CD14-positive monocyte (primary cell): ENCODE data around the gene SNX1. TPM values are rescaled to one million over a fixed set of nuclear protein-coding genes. Genes with fewer than 3 reads are reported as not detected.

Experiments used
- DNase-seq, 3 donors: peaks; one replicate each; pipeline ENCODE4 v3.0.0-alpha.2; 2011 to 2022
- H2AFZ ChIP-seq: 2 replicates; pipeline ENCODE4 v1.6.0; 2012; ENCODE audit warnings: mild to moderate bottlenecking, low read depth, low read length, inconsistent platforms; ENCODE audit not compliant: insufficient read depth, poor library complexity, severe bottlenecking
- H3K27ac ChIP-seq, 2 donors: 1 replicate in 1 of 2; 2 replicates in 1 of 2; pipeline ENCODE4 v1.5.1; 2012 to 2013; ENCODE audit warnings: low read length in 2 of 2, control low read depth in 1 of 2, inconsistent platforms in 1 of 2, low read depth in 1 of 2, mild to moderate bottlenecking in 1 of 2
- H3K27me3 ChIP-seq, 2 donors: one replicate each; pipeline versions ENCODE4 v1.6.0 to v1.6.1; 2011 to 2013; ENCODE audit warnings: low read length in 2 of 2; ENCODE audit not compliant: control insufficient read depth in 2 of 2, insufficient read depth in 2 of 2
- H3K36me3 ChIP-seq, 2 donors: replicated peaks in 1 of 2; 1 replicate in 1 of 2; 2 replicates in 1 of 2; pipeline versions ENCODE4 v1.5.1 to v1.6.1; 2012 to 2013; ENCODE audit warnings: low read length in 2 of 2, control low read depth in 1 of 2, inconsistent platforms in 1 of 2, mild to moderate bottlenecking in 1 of 2; ENCODE audit not compliant: insufficient read depth in 2 of 2, control insufficient read depth in 1 of 2
- H3K4me1 ChIP-seq, 2 donors: 1 replicate in 1 of 2; 2 replicates in 1 of 2; pipeline versions ENCODE4 v1.5.1 to v1.6.1; 2012 to 2013; ENCODE audit warnings: low read length in 2 of 2, control low read depth in 1 of 2, inconsistent platforms in 1 of 2, mild to moderate bottlenecking in 1 of 2, moderate library complexity in 1 of 2; ENCODE audit not compliant: insufficient read depth in 2 of 2, control insufficient read depth in 1 of 2
- H3K4me2 ChIP-seq: replicated peaks from 2 replicates; pipeline ENCODE3; 2012; ENCODE audit warnings: low read length, moderate library complexity, mild to moderate bottlenecking; ENCODE audit not compliant: poor library complexity, severe bottlenecking; ENCODE audit errors: extremely low read depth
- H3K4me3 ChIP-seq, 3 experiments: fragments of 200-600 bp in 1 of 3; sonication (generic) in 1 of 3; replicated peaks in 1 of 3; 1 replicate in 2 of 3; 2 replicates in 1 of 3; pipeline ENCODE4 v1.5.1; 2011 to 2013; ENCODE audit warnings: low read length in 3 of 3, mild to moderate bottlenecking in 3 of 3, control low read depth in 2 of 3, low read depth in 2 of 3, inconsistent platforms in 1 of 3, moderate library complexity in 1 of 3
- H3K79me2 ChIP-seq: 2 replicates; pipeline ENCODE4 v1.6.0; 2012; ENCODE audit warnings: mild to moderate bottlenecking, control low read depth, inconsistent platforms, low read length, moderate library complexity; ENCODE audit not compliant: insufficient read depth
- H3K9ac ChIP-seq: 2 replicates; pipeline ENCODE4 v1.6.0; 2017; ENCODE audit warnings: low read length, mild to moderate bottlenecking; ENCODE audit not compliant: insufficient read depth, poor library complexity, severe bottlenecking
- H3K9me3 ChIP-seq, 2 donors: replicated peaks in 1 of 2; 1 replicate in 1 of 2; 2 replicates in 1 of 2; pipeline versions ENCODE4 v1.5.1 to v1.6.1; 2012 to 2013; ENCODE audit warnings: low read length in 2 of 2, control low read depth in 1 of 2; ENCODE audit not compliant: control insufficient read depth in 1 of 2, insufficient read depth in 1 of 2
- H4K20me1 ChIP-seq: 2 replicates; pipeline ENCODE4 v1.6.0; 2012; ENCODE audit warnings: mild to moderate bottlenecking, low read length, control low read depth, moderate library complexity; ENCODE audit not compliant: insufficient read depth
- H3K27ac Mint-ChIP-seq, 7 donors: one replicate each; pipeline ENCODE4 v1.8.0; 2020; ENCODE audit warnings: mild to moderate bottlenecking in 7 of 7, mixed read lengths in 7 of 7, moderate library complexity in 6 of 7, inconsistent platforms in 2 of 7
- H3K27me3 Mint-ChIP-seq, 3 donors: one replicate each; pipeline ENCODE4 v1.8.0; 2021 to 2022; ENCODE audit warnings: low read depth in 3 of 3, mild to moderate bottlenecking in 3 of 3, mixed read lengths in 3 of 3, moderate library complexity in 3 of 3, inconsistent platforms in 1 of 3
- H3K36me3 Mint-ChIP-seq, 2 donors: one replicate each; pipeline ENCODE4 v1.8.0; 2020; ENCODE audit warnings: mixed read lengths in 2 of 2, inconsistent platforms in 1 of 2, mild to moderate bottlenecking in 1 of 2
- H3K4me1 Mint-ChIP-seq: one replicate; pipeline ENCODE4 v1.8.0; 2020; ENCODE audit warnings: mild to moderate bottlenecking, mixed read lengths
- H3K4me3 Mint-ChIP-seq, 2 donors: one replicate each; pipeline ENCODE4 v1.8.0; 2020; ENCODE audit warnings: mild to moderate bottlenecking in 2 of 2, mixed read lengths in 2 of 2, moderate library complexity in 1 of 2
- H3K9me3 Mint-ChIP-seq, 7 donors: one replicate each; pipeline ENCODE4 v1.8.0; 2020 to 2022; ENCODE audit warnings: mixed read lengths in 7 of 7, mild to moderate bottlenecking in 6 of 7, moderate library complexity in 6 of 7, inconsistent platforms in 2 of 7
- CTCF ChIP-seq: fragments of 200-600 bp; IDR thresholded peaks from one replicate; pipeline ENCODE4 v1.8.0; 2022; ENCODE audit warnings: antibody characterized with exemption, mild to moderate bottlenecking
- WGBS: methylation state at CpG from one replicate; pipeline ENCODE4 v1.1.5; 2013; ENCODE audit warnings: missing lambda C conversion rate; ENCODE audit not compliant: insufficient coverage; 5-methylcytosine and 5-hydroxymethylcytosine counted together
- intact Hi-C, 2 donors: fragments of 100-400 bp; cut with micrococcal nuclease; formaldehyde crosslinking; loops; one replicate each; pipeline versions ENCODE4 v1.15.0 to v1.15.1; 2023
- polyA plus RNA-seq, 3 donors: library from polyadenylated mRNA; depleted of rRNA in 1 of 3; unstranded in 2 of 3; stranded (reverse) in 1 of 3; fragments of 300-500 nt in 2 of 3; fragments of >200 nt in 1 of 3; fragmentation: Illumina TruSeq in 2 of 3; gene quantifications; 1 replicate in 2 of 3; 2 replicates in 1 of 3; pipeline ENCODE4 v1.2.3, GENCODE V29; 2012 to 2021

Gene SNX1
- polyA plus RNA-seq, 3 donors: 104 to 115 (median 115) TPM

DNA sequence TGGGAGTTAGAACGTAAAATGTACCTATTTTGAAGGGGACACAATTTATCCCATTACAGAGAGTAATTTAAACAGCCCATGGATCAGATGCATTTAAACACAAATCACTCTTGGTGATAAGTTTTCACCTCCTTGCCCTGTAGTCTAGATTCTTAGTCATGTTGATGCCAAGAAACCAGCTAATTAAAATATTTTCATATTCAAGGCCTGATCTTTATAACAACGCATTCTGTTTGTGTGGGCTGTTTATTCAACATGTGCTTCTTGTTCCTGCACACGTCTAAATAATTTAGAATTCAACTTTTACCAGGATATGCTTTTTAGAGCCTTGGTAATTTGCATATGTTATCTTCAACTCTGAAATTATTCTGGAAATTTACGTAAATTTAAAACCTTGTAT, 25.8 kb downstream of the SNX1 start:
- H3K27me3 Mint-ChIP-seq: no peaks in the 10 kb centered on the region
- peak overlapping the region in 1 of 2 donors; percentile 31 for H3K27ac ChIP-seq
- peaks cover 59% of the 10 kb centered on the region for H4K20me1 ChIP-seq
- no peak overlapping the region for H2AFZ ChIP-seq
- no CpG with 5 or more reads among the region's 4 CpGs for WGBS
- H3K36me3 ChIP-seq: peaks cover 92 to 98% of the 10 kb centered on the region in 2 donors
- no peaks in the 10 kb centered on the region for H3K9me3 Mint-ChIP-seq
- no peak overlapping the region for H3K27ac Mint-ChIP-seq
- DNase-seq: no peak
- intact Hi-C loops: no loop called here
- H3K4me3 ChIP-seq: no peak overlapping the region
- no peaks in the 10 kb centered on the region for H3K27me3 ChIP-seq
- no peak overlapping the region for H3K4me2 ChIP-seq
- H3K4me1 Mint-ChIP-seq: no peaks in the 10 kb centered on the region
- H3K9me3 ChIP-seq: no peaks in the 10 kb centered on the region
- H3K4me3 Mint-ChIP-seq: no peak overlapping the region
- H3K36me3 Mint-ChIP-seq: peaks cover 81 to 96% of the 10 kb centered on the region in 2 donors
- H3K79me2 ChIP-seq: peaks cover 13% of the 10 kb centered on the region
- no peak for TF ChIP-seq CTCF
- no peak overlapping the region for H3K9ac ChIP-seq
- no peaks in the 10 kb centered on the region for H3K4me1 ChIP-seq

- TF ChIP-seq CTCF: no peak
- intact Hi-C loops: no loop called here
- no peak overlapping the region for H3K27ac ChIP-seq
- Mint-ChIP-seq H3K9me3 (no peaks in the 10 kb centered on the region), H3K27me3 (no peaks in the 10 kb centered on the region), H3K27ac (peak overlapping the region in 1 of 7 donors; percentile 35), H3K4me3 (no peak overlapping the region), H3K36me3 (peaks cover 83 to 96% of the 10 kb centered on the region in 2 donors), H3K4me1 (no peaks in the 10 kb centered on the region)
- no peaks in the 10 kb centered on the region for H3K27me3 ChIP-seq
- H3K79me2 ChIP-seq: peaks cover 8% of the 10 kb centered on the region
- H3K4me2 ChIP-seq: no peak overlapping the region
- no peak overlapping the region for H3K4me3 ChIP-seq
- H3K9ac ChIP-seq: no peak overlapping the region
- no peaks in the 10 kb centered on the region for H3K9me3 ChIP-seq
- WGBS: no CpG with 5 or more reads among the region's 1 CpG
- H3K4me1 ChIP-seq: no peaks in the 10 kb centered on the region
- no peak overlapping the region for H2AFZ ChIP-seq
- DNase-seq: no peak
- peaks cover 92 to 98% of the 10 kb centered on the region in 2 donors for H3K36me3 ChIP-seq
- peaks cover 52% of the 10 kb centered on the region for H4K20me1 ChIP-seq
Measured at GRCh38 chr15:64122444-64122843, 26.7 kb downstream of the SNX1 start.
